AG10803 (cell line): ENCODE measurements around the gene A2M.

ENCODE experiments used
- DNase-seq: peaks from one replicate; pipeline ENCODE4 v3.0.0; 2010; ENCODE audit warnings: low read depth
- H3K4me3 ChIP-seq: 2 replicates; pipeline ENCODE4 v1.5.1; 2011; ENCODE audit warnings: mild to moderate bottlenecking, low read length, control low read depth
- CTCF ChIP-seq: conservative IDR thresholded peaks from 2 replicates; pipeline ENCODE4 v1.5.1; 2011; ENCODE audit warnings: mild to moderate bottlenecking, low read length, control low read depth, inconsistent platforms

A2M gene

GRCh38 chr12:9115731-9116559 is at the start of gene A2M:
A2M (minus strand) TSS chr12:9115919; CDS start chr12:9115849, 70 bp downstream.
- TF ChIP-seq CTCF, result no peak
- H3K4me3 ChIP-seq, result no peak within 1 kb of the TSS
- peak; percentile 5 for DNase-seq

- H3K4me3 ChIP-seq, result no peak overlapping the region
- DNase-seq, result no peak
These were observed 47.7 kb upstream of the A2M start for GRCh38 chr12:9163392-9163791.

GRCh38 chr12:9156119-9156518 is 40.4 kb upstream of the A2M start:
- H3K4me3 ChIP-seq, result no peak overlapping the region
- TF ChIP-seq CTCF, result no peak
- DNase-seq, result no peak

More at GRCh38 chr12:9163392-9163791, 47.7 kb upstream of the A2M start:
- no peak for TF ChIP-seq CTCF

- no peak for TF ChIP-seq CTCF
- DNase-seq, result no peak
- H3K4me3 ChIP-seq, result no peak overlapping the region
These were observed 33.7 kb upstream of the A2M start for GRCh38 chr12:9149372-9149771.

- DNase-seq, result no peak
- H3K4me3 ChIP-seq, result no peak overlapping the region
- TF ChIP-seq CTCF, result no peak
These were observed 33.2 kb upstream of the A2M start for GRCh38 chr12:9148926-9149325.

- DNase-seq, result no peak
- no peak for TF ChIP-seq CTCF
- H3K4me3 ChIP-seq, result no peak overlapping the region
These were observed 31.7 kb upstream of the A2M start for GRCh38 chr12:9147461-9147860.

- DNase-seq, result no peak
- TF ChIP-seq CTCF, result no peak
- no peak overlapping the region for H3K4me3 ChIP-seq
These were observed 29.0 kb upstream of the A2M start for GRCh38 chr12:9144730-9145106.
